VCaP (cell line): ENCODE results near the gene ADARB2.

Source experiments
- H3K27ac ChIP-seq: fragments of 450-650 bp; 2 replicates; pipeline ENCODE4 v1.5.1; 2017
- TF ChIP-seq, protein P1 (sequence below): fragments of 450-650 bp; conservative IDR thresholded peaks from 2 replicates; pipeline ENCODE4 v1.5.1; 2017; ENCODE audit warnings: mild to moderate bottlenecking, moderate library complexity

Gene ADARB2

DNA sequence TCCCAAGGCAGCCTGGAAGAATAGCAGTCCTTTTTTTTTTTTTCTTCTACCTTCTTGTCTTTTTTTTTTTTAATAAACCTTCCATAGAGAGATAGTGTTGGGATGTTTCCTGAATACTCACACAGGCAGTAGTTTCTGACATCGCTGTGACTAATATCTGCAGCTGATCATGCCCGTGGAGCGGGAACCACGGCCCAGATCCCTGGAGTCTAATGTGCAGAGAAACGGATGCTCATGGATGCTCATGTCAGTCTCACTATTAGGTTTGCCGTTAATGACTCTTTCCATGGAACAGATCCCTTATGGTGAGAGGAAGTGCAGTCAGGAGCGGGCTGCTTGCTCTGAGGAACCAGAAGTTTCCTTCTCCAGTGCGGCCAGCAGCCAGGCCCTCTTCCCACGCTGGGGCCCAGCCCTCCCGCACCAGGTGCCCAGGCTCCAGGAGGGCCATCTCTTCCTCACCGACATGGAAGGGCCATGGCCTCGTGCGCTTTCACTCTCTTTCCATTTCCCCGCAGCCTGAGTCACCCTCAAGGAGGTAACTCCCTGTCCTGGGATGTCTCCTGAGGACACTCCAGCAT, 548.7 kb downstream of the ADARB2 start:
- TF ChIP-seq, protein P1, sequence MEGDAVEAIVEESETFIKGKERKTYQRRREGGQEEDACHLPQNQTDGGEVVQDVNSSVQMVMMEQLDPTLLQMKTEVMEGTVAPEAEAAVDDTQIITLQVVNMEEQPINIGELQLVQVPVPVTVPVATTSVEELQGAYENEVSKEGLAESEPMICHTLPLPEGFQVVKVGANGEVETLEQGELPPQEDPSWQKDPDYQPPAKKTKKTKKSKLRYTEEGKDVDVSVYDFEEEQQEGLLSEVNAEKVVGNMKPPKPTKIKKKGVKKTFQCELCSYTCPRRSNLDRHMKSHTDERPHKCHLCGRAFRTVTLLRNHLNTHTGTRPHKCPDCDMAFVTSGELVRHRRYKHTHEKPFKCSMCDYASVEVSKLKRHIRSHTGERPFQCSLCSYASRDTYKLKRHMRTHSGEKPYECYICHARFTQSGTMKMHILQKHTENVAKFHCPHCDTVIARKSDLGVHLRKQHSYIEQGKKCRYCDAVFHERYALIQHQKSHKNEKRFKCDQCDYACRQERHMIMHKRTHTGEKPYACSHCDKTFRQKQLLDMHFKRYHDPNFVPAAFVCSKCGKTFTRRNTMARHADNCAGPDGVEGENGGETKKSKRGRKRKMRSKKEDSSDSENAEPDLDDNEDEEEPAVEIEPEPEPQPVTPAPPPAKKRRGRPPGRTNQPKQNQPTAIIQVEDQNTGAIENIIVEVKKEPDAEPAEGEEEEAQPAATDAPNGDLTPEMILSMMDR = no peak
- no peak overlapping the region for H3K27ac ChIP-seq

DNA sequence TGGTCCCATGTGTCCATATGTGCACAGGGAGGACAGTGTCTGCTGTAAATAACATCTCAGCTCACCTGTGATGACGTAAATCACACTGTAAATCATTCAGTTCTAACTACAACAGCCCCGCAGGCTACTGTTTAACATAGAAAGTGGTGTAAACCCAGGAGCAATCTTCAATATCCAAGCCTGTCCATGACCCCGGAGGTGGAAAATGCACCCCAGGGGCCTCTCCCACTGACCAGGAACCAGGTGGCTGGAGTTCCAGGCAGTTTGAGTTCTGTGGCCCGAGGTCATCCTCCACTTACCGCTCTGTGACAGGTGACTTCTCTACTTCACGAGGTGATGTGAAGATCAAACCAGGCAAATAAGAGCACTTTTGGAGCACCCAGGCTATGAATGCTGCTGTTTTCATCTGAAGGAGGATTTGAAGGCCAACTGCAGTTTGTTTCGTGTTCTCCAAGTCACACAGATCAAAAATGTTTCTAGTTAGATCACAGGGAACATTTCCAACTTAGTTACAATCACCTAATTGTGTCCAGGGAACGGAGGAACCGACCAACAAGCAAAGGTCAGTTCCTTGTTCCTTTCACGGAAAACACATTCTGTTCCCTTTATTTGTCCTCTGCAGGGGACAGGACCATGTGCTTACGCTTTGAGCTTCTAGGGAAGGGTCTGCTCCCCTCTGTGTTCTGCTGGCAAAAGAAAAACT, 549.3 kb downstream of the ADARB2 start:
- H3K27ac ChIP-seq = no peak overlapping the region
- TF ChIP-seq, protein P1 = no peak

DNA sequence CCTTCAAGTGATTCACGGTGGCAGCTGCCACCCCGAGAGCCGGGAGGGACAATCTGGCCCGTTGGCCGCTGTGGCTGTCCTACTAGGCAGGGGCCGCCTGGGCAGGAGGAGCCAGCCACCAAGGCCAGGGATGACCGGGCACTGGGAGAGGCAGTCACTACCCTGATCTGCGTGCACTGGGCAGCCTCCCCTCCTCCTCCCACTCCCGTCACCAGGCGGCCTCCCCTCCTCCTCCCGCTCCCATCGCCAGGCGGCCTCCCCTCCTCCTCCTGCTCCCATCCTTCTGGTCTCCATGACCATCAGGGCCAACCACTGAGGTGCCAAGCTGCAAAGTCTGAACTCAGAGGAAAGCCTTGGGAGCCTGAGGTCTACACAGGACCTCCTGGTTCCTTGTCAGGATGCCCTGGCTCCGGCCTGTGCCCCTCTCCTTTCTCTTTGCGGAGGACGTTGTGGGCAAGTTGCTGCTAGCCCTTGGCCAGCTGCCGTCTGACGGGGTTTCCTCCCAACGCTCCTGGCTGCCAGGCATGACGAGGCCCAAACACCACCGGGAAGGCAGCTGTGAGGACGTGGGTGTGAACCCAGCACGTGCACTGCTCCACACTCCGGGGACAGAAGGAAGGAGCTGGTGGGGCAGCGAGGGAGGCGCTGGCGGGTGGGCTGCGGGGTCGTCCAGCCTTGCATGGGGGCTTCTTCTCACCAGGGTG, 550.0 kb downstream of the ADARB2 start:
- H3K27ac ChIP-seq = no peak overlapping the region
- TF ChIP-seq, protein P1 = no peak

DNA sequence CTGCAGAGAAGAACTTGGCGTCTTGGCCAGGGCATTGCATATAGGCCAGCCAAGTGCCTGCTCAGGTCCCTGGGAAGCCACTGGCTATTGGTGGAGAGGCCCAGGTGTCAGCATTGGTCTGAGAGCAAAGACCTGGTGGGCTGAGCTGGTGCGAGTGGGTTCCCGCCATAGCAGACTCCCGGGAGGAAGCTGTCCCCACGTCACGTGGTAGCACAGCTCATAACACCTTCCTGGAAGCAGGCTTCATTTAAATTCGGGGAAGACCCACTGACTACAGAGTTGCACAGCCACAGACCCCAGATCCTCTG, 550.7 kb downstream of the ADARB2 start:
- TF ChIP-seq, protein P1 = no peak
- H3K27ac ChIP-seq = no peak overlapping the region

DNA sequence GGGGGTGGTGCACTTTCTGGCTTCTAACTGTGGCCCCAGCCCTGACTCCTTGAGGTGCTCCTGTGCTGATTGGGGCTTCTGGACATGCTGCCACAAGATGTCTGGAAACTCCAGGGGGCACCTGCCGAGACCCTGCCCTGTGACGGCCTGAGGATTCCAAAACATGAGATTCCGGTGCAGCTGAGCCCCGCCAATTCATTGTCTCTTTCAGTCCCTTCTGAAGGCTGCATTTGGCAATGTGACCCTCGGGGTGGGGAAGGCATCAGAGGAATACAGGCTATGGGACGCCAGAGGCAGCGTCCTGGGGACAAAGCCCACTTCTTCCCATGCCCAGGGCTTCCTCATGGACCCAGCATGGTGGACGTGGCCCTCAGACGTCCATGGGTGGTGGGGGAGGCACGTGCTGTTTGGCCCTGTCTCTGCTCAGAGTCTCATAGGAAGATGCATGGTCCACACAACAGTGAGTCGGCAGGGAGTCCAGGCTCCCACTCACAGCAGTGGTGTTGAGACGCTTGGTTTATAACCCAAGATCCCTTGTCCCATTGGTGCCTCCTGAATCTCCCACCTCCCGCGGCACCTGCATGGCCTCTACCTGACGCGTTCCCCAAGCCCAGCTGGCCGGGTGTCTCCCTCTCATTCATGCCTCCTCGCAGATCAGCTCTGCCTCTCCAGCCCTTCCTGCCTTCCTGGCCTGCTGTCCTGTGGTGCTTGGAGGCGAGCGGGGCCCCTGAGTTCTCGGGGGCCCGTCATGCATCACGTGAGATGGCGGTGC, 551.2 kb downstream of the ADARB2 start:
- TF ChIP-seq, protein P1 = no peak
- H3K27ac ChIP-seq = no peak overlapping the region

DNA sequence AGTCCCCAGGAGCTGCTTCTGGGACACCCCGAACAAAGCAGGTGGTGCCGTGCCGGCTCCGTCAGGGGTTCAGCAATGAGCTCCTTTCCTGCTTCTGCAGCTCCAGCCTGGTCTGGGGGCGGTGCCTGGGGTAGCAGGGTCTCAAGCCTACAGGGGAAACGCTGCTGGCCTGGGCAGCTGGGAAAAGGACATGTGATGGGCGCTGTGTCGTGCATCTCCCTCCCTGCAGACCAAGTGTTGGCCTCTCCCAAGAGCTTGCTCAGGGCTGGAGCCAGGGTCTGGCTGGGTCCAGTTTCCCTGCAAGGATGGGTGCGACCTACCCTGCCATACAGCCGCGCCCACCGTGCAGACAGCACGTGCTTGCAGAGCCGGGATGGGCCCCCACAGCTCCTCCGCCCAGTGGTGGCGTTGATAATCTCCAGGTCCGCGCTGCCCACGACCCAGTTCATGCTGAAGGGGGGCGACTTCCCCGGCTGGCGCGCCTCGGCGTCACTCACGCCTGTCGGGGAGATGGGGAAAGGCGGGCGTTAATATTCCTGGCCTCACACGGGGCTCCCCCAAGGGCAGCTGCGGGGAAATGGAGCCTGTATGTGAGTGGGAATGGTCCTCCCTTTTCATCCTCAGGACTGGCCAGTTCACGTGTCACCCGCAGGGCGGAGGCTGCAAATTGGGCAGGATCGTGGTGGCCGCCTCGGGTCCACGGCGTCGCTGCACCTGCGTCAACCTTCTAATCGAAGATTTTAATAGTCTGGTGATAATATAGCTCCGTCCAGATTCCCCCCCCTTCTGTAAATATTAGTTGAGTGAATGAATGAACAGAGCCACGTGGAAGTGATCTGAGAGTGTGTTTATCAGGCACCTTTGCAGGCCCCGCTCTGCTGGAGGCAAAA, 552.5 kb downstream of the ADARB2 start:
- TF ChIP-seq, protein P1 = no peak
- no peak overlapping the region for H3K27ac ChIP-seq
